ENCODE measurements around the gene MKRN2OS.

The MKRN2OS gene

GRCh38 chr3:12518261-12519028 lies 26.9 kb downstream of the MKRN2OS start:
- no peak overlapping the region for H3K27ac ChIP-seq (ENCODE audit: low read depth, low read length)
- H3K79me2 ChIP-seq (ENCODE audit: insufficient read depth, low read length), result no peaks in the 10 kb centered on the region
- no peaks in the 10 kb centered on the region for H3F3A ChIP-seq (ENCODE audit: insufficient read depth)
- no peak overlapping the region for H3K4me2 ChIP-seq (ENCODE audit: low read depth, low read length, poor library complexity, severe bottlenecking)
- H3K9me2 ChIP-seq (replicated peaks; ENCODE audit: insufficient read depth, low read length), result no peaks in the 10 kb centered on the region
- TF ChIP-seq EZH2phosphoT487 (conservative IDR thresholded peaks at IDR 0.05; ENCODE audit: low read length), result no peak
- no peak for TF ChIP-seq CTCF (IDR thresholded peaks at IDR 0.05; ENCODE audit: insufficient read depth, low read length, poor library complexity, severe bottlenecking)
- no peak overlapping the region for H3K9ac ChIP-seq (ENCODE audit: low read length)
- H2AFZ ChIP-seq (ENCODE audit: low read depth, low read length, severe bottlenecking), result no peak overlapping the region
- H3K27me3 ChIP-seq (ENCODE audit: low read length), result no peaks in the 10 kb centered on the region
- no peak overlapping the region for H3K4me3 ChIP-seq (ENCODE audit: insufficient read depth, low read length, poor library complexity, severe bottlenecking)
- H4K20me1 ChIP-seq (ENCODE audit: low read depth, low read length), result no peaks in the 10 kb centered on the region
- no peaks in the 10 kb centered on the region for H3K9me3 ChIP-seq (ENCODE audit: insufficient read depth, low read length)
- H3K36me3 ChIP-seq (ENCODE audit: low read length), result no peaks in the 10 kb centered on the region

- Histone ChIP-seq H3K27me3 (ENCODE audit: low read length) (no peaks in the 10 kb centered on the region), H3K9ac (ENCODE audit: low read length) (no peak overlapping the region), H4K20me1 (ENCODE audit: low read depth, low read length) (no peaks in the 10 kb centered on the region), H3F3A (ENCODE audit: insufficient read depth) (no peaks in the 10 kb centered on the region), H3K9me3 (ENCODE audit: insufficient read depth, low read length) (no peaks in the 10 kb centered on the region), H2AFZ (ENCODE audit: low read depth, low read length, severe bottlenecking) (no peak overlapping the region), H3K9me2 (replicated peaks; ENCODE audit: insufficient read depth, low read length) (no peaks in the 10 kb centered on the region), H3K27ac (ENCODE audit: low read depth, low read length) (no peak overlapping the region), H3K4me3 (ENCODE audit: insufficient read depth, low read length, poor library complexity, severe bottlenecking) (no peak overlapping the region), H3K79me2 (ENCODE audit: insufficient read depth, low read length) (no peaks in the 10 kb centered on the region), H3K36me3 (ENCODE audit: low read length) (no peaks in the 10 kb centered on the region), H3K4me2 (ENCODE audit: low read depth, low read length, poor library complexity, severe bottlenecking) (no peak overlapping the region)
- TF ChIP-seq EZH2phosphoT487 (conservative IDR thresholded peaks at IDR 0.05; ENCODE audit: low read length) (no peak), CTCF (IDR thresholded peaks at IDR 0.05; ENCODE audit: insufficient read depth, low read length, poor library complexity, severe bottlenecking) (no peak)
Observed at GRCh38 chr3:12516873-12517272, 28.4 kb downstream of the MKRN2OS start.

- Histone ChIP-seq H3K9me2 (replicated peaks; ENCODE audit: insufficient read depth, low read length) (no peaks in the 10 kb centered on the region), H3K4me2 (ENCODE audit: low read depth, low read length, poor library complexity, severe bottlenecking) (no peak overlapping the region), H3K79me2 (ENCODE audit: insufficient read depth, low read length) (no peaks in the 10 kb centered on the region), H4K20me1 (ENCODE audit: low read depth, low read length) (no peaks in the 10 kb centered on the region), H3F3A (ENCODE audit: insufficient read depth) (no peaks in the 10 kb centered on the region), H3K27ac (ENCODE audit: low read depth, low read length) (no peak overlapping the region), H2AFZ (ENCODE audit: low read depth, low read length, severe bottlenecking) (no peak overlapping the region), H3K9me3 (ENCODE audit: insufficient read depth, low read length) (no peaks in the 10 kb centered on the region), H3K9ac (ENCODE audit: low read length) (no peak overlapping the region), H3K36me3 (ENCODE audit: low read length) (no peaks in the 10 kb centered on the region), H3K4me3 (ENCODE audit: insufficient read depth, low read length, poor library complexity, severe bottlenecking) (no peak overlapping the region), H3K27me3 (ENCODE audit: low read length) (no peaks in the 10 kb centered on the region)
- TF ChIP-seq CTCF (IDR thresholded peaks at IDR 0.05; ENCODE audit: insufficient read depth, low read length, poor library complexity, severe bottlenecking) (no peak), EZH2phosphoT487 (conservative IDR thresholded peaks at IDR 0.05; ENCODE audit: low read length) (no peak)
Observed at GRCh38 chr3:12515631-12516030, 29.7 kb downstream of the MKRN2OS start.

Data from SU-DHL-6 (cell line).